ENCODE data around the gene PIK3CD.
"Not testable (repeated sequence)": the region's sequence is repeated elsewhere in the genome, so short reads cannot be mapped to it uniquely, and the experiment has no call there.

The PIK3CD gene

GRCh38 chr1:9615316-9616063 is 36.0 kb upstream of the PIK3CD start:
- DNase-seq (ENCODE audit: low read depth, low spot score), result peak; percentile 45
- no peak overlapping the region for H3K4me3 ChIP-seq (ENCODE audit: low read length)

- no peak for DNase-seq (ENCODE audit: low read depth, low spot score)
These were observed 32.4 kb upstream of the PIK3CD start for GRCh38 chr1:9618909-9619679.

GRCh38 chr1:9621032-9621431 is 30.5 kb upstream of the PIK3CD start:
- H3K4me3 ChIP-seq (ENCODE audit: low read length), result no peak overlapping the region
- DNase-seq (ENCODE audit: low read depth, low spot score), result no peak

More at GRCh38 chr1:9618909-9619679, 32.4 kb upstream of the PIK3CD start:
- no peak overlapping the region for H3K4me3 ChIP-seq (ENCODE audit: low read length)

GRCh38 chr1:9624081-9624480 is 27.4 kb upstream of the PIK3CD start:
- no peak for DNase-seq (ENCODE audit: low read depth, low spot score)
- no peak overlapping the region for H3K4me3 ChIP-seq (ENCODE audit: low read length)

GRCh38 chr1:9625030-9625429 is 26.5 kb upstream of the PIK3CD start:
- not testable (repeated sequence) for DNase-seq (ENCODE audit: low read depth, low spot score); H3K4me3 ChIP-seq (ENCODE audit: low read length)

- H3K4me3 ChIP-seq (ENCODE audit: low read length), result no peak overlapping the region
- no peak for DNase-seq (ENCODE audit: low read depth, low spot score)
These were observed 25.3 kb upstream of the PIK3CD start for GRCh38 chr1:9626201-9626608.

- H3K4me3 ChIP-seq (ENCODE audit: low read length), result peak overlapping the region; percentile 49
- DNase-seq (ENCODE audit: low read depth, low spot score), result peak; percentile 32
These were observed 22.7 kb upstream of the PIK3CD start for GRCh38 chr1:9628541-9629444.

GRCh38 chr1:9629445-9630201 is 21.9 kb upstream of the PIK3CD start:
- H3K4me3 ChIP-seq (ENCODE audit: low read length), result peak overlapping the region; percentile 49
- peak; percentile 72 for DNase-seq (ENCODE audit: low read depth, low spot score)

GRCh38 chr1:9630331-9631111 is 21.0 kb upstream of the PIK3CD start:
- no peak for DNase-seq (ENCODE audit: low read depth, low spot score)
- H3K4me3 ChIP-seq (ENCODE audit: low read length), result peak overlapping the region; percentile 49

GRCh38 chr1:9631613-9632012 is 19.9 kb upstream of the PIK3CD start:
- no peak for DNase-seq (ENCODE audit: low read depth, low spot score)

GRCh38 chr1:9633493-9633892 is 18.0 kb upstream of the PIK3CD start:
- DNase-seq (ENCODE audit: low read depth, low spot score), result no peak
- H3K4me3 ChIP-seq (ENCODE audit: low read length), result no peak overlapping the region

More at GRCh38 chr1:9631613-9632012, 19.9 kb upstream of the PIK3CD start:
- H3K4me3 ChIP-seq (ENCODE audit: low read length), result no peak overlapping the region

- no peak overlapping the region for H3K4me3 ChIP-seq (ENCODE audit: low read length)
- DNase-seq (ENCODE audit: low read depth, low spot score), result no peak
These were observed 16.9 kb upstream of the PIK3CD start for GRCh38 chr1:9634582-9634981.

GRCh38 chr1:9639227-9639626 is 12.3 kb upstream of the PIK3CD start:
- no peak overlapping the region for H3K4me3 ChIP-seq (ENCODE audit: low read length)
- no peak for DNase-seq (ENCODE audit: low read depth, low spot score)

GRCh38 chr1:9643351-9644256 is 7.9 kb upstream of the PIK3CD start:
- no peak overlapping the region for H3K4me3 ChIP-seq (ENCODE audit: low read length)

GRCh38 chr1:9646037-9646436 is 5.5 kb upstream of the PIK3CD start:
- no peak for DNase-seq (ENCODE audit: low read depth, low spot score)
- H3K4me3 ChIP-seq (ENCODE audit: low read length), result no peak overlapping the region

More at GRCh38 chr1:9643351-9644256, 7.9 kb upstream of the PIK3CD start:
- DNase-seq (ENCODE audit: low read depth, low spot score), result no peak

GRCh38 chr1:9648171-9648570 is 3.4 kb upstream of the PIK3CD start:
- no peak for DNase-seq (ENCODE audit: low read depth, low spot score)
- no peak overlapping the region for H3K4me3 ChIP-seq (ENCODE audit: low read length)

GRCh38 chr1:9649769-9650168 is 1.8 kb upstream of the PIK3CD start:
- no peak for DNase-seq (ENCODE audit: low read depth, low spot score)
- no peak overlapping the region for H3K4me3 ChIP-seq (ENCODE audit: low read length)

All from Jurkat, Clone E6-1 (cell line).